ENCODE results near the gene GTSE1.

DNA sequence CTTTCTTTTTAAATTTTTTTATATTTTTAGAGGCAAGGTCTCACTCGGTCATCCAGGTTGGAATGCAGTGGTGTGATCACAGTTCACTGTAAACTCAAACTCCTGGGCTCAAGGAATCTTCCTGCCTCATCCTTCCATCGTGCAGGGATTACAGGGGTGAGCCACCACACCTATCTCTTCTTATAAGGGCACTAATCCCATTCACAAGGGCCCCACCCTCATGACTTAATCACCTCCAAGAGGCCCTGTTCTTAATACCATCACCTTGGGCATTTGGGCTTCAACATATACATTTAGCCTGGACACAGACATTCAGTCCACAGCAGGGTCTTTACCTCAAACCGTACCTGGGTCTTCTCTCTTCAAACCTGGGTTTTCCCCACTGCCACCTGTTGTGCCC, 4.5 kb upstream of the GTSE1 start:
- TF ChIP-seq POLR2A (IDR thresholded peaks at IDR 0.05; ENCODE audit: low read length), result no peak
- no peak for TF ChIP-seq GATA1 (IDR thresholded peaks at IDR 0.05; ENCODE audit: low read depth, low read length)

Measured in erythroblast (primary cell).